ENCODE data around the gene CLDN10.
"Not testable (repeated sequence)": the region's sequence is repeated elsewhere in the genome, so short reads cannot be mapped to it uniquely, and the experiment has no call there.

Gene CLDN10

DNA sequence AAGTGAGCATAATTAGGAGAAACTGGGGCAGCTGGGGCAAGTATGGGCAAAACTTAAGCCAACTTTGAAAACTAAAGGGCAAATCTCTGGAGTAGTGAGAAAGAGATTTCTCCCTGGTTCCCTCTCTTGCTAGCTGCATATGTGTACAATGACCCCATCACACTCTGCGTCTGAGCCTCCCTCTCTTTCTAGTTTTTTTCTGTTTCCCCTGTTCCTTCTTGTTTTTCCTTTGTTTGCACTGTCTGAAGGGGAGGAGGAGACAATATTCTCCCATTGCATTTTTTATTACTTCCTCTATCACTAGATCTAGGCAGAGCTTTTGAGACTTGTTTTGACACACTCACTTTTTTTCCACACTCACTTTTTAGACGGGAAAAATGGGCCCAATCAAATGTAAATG lies 11.2 kb upstream of the CLDN10 start:
- DNase-seq (ENCODE audit: low read depth in 3 of 3, low spot score in 1 of 3): no peak

DNA sequence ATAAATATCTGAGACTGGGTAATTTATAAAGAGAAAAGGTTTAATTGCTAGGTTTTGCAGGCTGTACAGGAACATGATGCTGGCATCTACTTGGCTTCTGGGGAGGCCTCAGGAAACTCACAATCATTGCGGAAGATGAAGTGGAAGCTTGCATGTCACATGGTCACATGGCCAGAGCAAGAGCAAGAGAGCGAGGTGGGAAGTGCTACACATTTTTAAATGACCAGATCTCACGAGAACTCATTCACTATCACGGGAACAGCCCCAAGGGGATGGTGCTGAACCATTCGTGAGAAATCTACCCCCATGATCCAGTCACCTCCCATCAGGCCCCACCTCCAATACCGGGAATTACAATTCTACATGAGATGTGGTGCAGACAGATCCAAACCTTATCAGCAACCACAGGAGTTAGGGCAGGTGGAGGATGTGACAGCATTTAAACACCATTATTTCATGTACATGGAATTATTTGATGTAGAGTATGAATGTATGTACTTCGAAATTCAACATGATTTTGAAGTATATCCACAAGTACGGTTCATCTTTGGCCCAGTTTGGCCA lies 10.5 kb upstream of the CLDN10 start:
- no peak for DNase-seq (ENCODE audit: low read depth in 3 of 3, low spot score in 1 of 3)

DNA sequence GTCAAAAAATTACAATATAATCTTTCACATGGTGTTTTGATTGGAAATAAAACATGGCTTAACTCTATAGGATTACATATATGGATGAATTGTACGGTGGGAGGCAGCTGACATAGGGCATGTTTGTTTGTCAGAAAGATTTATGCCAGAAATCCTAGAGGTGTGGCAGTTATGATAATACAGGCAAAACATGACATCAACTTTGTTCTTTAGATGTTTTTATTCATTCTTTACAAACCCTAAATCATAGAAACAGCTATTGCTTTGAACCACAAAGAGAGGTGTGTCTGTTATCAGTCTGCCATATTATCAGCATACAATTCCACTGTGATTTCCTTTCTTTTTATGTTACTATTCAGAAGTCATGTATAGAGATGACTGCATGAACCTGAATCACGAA lies 8.2 kb upstream of the CLDN10 start:
- no peak for DNase-seq (ENCODE audit: low read depth in 3 of 3, low spot score in 1 of 3)

DNA sequence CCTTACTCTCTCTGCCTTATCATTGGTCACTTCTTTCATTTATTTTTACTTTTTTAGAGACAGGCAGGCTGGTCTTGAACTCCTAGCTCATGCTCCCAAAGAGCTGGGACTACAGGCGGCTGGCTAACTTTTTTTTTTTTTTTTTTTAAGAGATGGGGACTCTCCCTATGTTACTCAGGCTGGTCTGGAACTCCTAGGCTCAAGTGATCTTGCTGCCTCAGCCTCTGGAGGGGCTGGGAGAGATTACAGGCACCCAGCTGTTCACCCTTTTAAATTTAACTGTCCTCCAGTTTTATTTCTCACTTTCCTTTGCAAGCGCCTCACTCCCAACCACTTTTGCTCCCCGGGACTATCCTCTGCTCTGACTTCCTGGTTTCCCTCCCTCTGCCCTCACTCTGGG lies 5.6 kb upstream of the CLDN10 start:
- DNase-seq (ENCODE audit: low read depth in 3 of 3, low spot score in 1 of 3): no peak

DNA sequence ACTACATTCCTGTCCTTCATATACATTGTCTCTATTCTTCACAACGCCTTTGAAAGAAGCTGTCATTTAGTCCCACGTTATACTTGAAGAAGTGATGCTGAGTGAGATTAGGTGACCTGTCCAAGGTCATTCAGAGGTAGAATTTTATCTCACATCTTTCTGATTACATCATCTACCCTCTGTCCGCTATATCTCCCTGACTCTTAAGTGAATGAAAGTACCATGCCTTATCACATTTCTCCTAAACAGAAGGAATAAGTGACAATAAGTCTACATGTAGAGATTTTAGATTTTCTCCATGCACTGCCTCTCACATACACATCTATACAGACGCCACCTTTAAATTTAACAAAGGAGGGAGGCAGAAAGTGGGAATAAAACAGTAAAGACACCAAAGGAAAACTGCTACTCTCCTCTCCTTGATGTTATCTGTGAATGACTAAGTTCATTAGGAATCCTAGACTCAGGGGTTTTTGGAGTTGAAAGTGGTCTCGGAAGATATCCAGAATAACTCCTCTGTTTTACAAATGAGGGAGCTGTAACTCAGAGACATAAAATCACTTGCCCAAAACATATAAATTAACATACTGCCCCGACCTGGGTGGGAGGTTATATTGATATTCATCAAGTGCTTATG lies 4.9 kb upstream of the CLDN10 start:
- no peak for DNase-seq (ENCODE audit: low read depth in 3 of 3, low spot score in 1 of 3)

DNA sequence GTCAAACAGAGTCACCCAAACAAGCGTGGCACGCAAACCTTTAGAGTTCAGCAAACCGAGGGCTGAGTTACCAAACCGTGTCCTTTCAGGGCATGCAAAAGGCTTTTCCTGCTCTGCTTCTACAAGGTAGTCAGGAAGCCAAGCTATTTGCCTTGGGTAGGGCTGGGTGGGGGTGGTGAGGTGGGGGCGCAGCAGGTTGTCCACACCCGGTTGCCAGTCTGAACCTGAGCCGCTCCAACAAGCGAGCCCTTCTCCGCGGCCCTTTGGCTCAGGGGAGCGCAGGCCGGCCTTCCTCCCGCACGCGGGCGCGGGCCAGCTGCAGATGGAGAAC lies 347 bp upstream of the CLDN10 start:
- no peak for DNase-seq (ENCODE audit: low read depth in 3 of 3, low spot score in 1 of 3)

DNA sequence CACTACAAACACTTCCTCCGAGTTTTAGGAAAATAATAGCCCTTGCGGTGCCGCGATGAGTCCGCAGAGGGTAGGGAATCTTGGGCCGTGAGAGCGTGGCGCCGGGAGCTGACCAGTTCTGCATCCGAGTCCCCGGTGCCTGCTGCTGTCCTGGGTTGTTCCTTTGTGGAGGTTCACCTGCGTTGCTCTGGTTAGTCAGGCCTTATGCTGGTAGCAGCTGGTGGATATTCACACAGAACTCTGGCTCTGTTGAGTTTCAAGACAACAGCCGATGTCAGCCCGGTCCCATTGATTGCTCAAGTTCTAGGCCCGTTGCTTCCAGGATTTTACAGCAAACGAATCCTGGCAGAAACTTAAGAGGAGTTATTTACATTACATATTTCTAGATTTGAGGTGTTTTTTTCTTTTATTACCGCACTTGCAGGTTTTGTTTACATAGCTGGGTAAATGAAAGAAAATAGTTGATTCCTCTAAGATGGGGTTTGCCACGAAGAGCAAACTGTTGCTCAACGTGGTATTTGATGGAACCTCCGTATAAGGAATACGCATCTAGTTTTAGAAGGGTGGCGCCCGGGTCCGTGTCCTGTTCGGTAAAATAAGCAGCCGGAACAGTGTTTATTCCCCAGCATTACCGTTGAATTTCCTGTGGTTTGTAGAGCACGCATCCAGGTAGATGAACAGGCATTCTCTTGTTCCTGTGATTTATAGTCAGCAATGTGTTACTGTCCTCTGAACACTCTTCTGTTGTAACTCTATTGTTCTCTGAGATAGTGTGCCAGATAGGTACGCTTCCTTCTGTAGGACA lies 1.3 kb downstream of the CLDN10 start:
- DNase-seq (ENCODE audit: low read depth in 3 of 3, low spot score in 1 of 3): no peak

DNA sequence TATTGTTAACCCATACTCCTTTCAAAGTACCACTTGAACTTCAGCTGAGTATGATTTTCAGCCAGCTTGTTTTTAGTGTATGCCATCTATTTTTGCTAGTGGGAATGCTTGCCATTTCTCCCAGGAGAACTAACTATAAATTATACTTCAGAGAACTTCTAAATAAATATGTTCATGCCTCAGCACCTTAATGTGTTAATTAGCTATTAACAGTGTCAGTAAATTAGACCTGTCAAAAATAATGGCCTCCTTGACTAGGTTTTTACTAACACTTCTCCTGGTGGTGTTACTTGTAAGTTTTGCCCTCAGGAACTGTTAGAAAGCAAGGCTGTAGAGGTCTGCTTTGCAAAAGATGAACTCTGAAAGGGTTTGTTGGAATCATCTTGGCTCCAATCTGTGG lies 4.5 kb downstream of the CLDN10 start:
- no peak for DNase-seq (ENCODE audit: low read depth in 3 of 3, low spot score in 1 of 3)

DNA sequence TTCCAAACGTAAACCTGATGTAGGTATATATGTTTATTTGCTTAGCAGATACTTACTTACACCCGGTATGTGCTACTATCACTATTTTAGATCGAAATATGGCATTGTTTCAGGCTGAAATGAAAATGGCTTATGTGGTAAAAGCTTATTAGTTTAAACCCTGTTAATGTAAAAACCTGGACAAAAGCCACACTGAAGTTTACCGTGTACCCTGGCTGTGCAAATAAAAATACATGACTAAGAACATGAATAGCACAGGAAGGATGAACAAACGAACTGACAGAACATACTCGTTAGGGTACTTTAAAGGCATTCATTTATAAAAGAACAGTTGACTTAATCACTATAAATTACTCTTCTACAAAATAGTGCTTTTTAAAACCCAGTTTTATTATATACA lies 6.6 kb downstream of the CLDN10 start:
- no peak for DNase-seq (ENCODE audit: low read depth in 3 of 3, low spot score in 1 of 3)

DNA sequence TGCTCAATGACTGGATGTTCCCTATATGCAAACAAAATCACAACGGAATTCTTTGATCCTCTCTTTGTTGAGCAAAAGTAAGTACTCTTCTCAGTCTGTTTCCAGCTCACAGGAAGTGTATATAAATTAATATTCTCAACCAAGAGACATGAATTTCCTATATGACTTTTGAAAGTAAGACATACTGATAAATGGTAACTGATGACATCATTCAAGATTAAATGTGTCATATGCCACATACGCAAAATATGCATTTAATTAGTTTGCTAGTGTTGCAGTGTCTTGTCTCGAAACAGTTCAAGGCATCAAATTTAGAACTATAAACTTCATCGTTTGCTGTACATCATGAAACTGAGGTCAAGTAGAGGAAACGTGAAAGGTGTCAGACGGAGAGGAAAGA lies 7.9 kb downstream of the CLDN10 start:
- no peak for DNase-seq (ENCODE audit: low read depth in 3 of 3, low spot score in 1 of 3)

DNA sequence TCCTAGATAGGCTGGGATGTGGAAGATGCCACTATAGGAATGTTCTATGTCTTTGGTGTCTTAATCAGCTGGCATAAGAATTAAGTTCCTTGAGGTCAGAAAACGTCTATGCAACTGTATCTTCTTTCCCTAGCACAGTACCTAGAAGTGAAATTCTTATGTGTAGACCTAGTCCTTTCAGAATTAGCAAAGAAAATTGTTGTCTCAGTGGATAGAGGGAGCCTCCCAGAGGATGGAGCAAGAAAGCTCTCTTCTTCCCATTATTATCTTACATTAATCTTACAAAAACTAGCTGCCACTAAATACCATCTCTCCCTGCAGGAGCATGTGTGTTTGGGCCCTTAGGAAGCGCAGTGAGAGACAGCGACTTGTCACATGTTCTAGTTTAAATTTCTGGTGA lies 11.6 kb downstream of the CLDN10 start:
- DNase-seq (ENCODE audit: low read depth in 3 of 3, low spot score in 1 of 3): no peak

DNA sequence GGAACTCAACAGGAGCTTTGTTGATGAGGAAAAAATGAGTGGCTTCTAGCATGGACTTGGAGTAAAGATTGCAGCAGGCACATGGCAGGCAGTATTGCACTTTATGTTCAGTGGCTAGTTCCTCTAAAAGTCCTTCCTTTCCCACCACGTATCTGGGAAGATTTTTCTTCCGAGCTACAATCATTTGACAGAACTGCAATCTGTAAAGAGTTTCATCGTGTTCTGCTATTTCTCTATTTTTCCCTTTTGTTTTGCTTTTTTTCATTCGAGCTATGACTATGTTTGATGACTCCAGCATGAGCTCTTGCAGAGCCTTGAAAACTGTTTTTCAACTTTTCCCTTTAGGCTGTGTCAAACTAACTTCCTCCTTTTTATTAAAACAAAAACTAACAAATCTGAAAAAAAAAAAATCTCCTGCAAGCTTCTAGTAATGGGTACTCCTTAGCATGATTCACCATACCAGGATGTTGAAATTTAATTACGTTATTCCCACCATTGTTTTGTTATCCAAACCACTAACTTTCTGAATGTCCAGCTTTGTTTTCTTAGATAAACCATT lies 12.3 kb downstream of the CLDN10 start:
- DNase-seq (ENCODE audit: low read depth in 3 of 3, low spot score in 1 of 3): no peak

DNA sequence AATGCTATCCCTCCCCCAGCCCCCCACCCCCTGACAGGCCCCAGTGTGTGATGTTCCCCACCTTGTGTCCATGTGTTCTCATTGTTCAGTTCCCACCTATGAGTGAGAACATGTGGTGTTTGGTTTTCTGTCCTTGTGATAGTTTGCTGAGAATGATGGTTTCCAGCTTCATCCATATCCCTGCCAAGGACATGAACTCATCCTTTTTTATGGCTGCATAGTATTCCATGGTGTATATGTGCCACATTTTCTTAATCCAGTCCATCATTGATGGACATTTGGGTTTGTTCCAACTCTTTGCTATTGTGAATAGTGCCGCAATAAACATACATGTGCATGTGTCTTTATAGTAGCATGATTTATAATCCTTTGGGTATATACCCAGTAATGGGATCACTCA lies 13.2 kb downstream of the CLDN10 start:
- not testable (repeated sequence) for DNase-seq (ENCODE audit: low read depth in 3 of 3, low spot score in 1 of 3)

DNA sequence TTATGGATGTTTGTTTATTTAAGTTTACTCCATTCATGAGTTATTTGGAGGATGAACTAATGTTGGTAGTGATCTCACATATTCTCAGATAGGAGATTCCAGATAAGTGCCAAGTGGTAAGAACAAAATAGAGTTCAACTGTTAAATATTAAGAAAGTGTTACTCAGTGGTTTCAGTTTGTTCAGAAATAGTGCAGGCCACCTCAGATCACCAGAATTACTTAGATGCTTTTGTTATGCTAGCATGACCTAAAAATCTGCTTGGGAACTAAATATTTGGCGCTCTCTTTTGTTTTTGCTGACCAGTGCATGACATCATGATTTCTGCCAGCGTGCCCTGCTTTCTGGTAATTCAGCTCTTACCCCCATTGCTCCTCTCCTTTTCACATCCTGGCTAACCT lies 15.6 kb downstream of the CLDN10 start:
- DNase-seq (ENCODE audit: low read depth in 3 of 3, low spot score in 1 of 3): no peak

DNA sequence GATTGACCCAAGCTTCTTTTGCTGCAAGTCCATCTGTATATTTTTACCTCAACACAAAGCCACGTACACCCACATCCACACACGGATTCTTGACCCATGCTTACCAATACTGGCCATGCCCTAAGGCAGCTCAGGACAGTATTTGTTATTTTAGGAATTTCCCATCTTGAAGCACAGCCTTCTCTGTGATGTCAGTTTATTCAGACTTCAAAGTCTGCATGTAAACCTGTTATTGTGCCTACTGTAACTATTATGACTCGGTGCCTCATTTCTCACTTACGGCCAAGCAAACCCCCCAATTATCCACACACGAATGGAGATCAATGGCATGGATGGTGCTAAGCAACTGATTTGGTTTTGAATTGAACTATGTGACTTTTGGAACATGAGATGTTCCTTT lies 17.5 kb downstream of the CLDN10 start:
- no peak for DNase-seq (ENCODE audit: low read depth in 3 of 3, low spot score in 1 of 3)

DNA sequence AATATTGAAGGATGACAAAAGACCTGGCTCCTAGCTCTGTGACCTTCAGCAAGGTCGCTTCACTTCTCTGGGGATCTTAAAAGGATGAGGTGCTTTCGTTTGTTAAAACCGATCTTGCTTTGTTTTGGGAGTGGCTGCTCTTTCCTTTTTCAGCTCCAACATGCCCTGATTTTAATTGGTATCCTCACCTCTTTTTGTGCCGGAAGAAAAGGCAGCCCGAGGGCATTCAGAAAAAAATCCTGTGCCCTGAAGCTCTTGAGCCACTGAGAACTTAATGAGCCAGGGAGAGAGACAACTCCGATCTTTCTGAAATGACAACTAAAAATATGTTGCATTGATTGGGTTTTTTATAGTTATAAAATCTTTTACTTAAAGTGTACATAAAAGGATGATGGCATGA lies 19.4 kb downstream of the CLDN10 start:
- DNase-seq (ENCODE audit: low read depth in 3 of 3, low spot score in 1 of 3): no peak

DNA sequence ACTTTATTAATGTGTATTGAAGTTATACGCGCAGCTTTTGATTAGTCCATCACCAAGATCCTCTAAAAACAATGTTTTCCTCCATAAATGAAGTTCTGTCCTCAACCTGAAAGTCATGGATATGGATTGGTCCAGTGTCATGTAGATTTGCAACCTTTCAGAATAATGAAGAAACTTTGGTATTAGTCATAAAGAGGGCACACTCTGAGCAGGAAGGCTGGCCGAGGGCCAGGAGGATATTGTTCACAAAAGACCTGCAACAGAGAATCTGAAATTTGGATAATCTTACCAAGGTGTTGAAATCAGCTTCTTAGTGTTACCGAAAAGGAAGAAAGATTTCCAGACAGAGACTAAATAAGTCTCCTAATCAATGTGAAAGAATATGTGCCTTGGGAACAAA lies 20.7 kb downstream of the CLDN10 start:
- no peak for DNase-seq (ENCODE audit: low read depth in 3 of 3, low spot score in 1 of 3)

DNA sequence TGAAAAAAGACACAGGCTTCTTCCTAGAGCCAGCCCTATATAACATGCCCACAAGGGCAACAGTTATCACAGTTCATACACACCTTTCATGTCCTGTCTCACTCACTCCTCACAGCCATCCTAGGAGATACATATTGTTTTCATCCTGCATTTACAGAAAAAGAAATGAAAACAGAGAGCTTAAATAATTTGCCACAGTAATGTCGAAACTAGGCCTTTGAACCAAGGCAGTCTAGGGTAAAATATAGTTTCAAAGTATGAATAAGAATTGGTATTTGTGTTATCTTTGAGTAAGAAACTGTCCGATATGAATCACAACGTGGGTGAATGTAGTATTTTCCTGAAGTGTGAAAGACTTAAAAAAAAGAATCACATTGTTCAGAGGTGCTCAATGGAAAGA lies 26.8 kb downstream of the CLDN10 start:
- DNase-seq (ENCODE audit: low read depth in 3 of 3, low spot score in 1 of 3): no peak

DNA sequence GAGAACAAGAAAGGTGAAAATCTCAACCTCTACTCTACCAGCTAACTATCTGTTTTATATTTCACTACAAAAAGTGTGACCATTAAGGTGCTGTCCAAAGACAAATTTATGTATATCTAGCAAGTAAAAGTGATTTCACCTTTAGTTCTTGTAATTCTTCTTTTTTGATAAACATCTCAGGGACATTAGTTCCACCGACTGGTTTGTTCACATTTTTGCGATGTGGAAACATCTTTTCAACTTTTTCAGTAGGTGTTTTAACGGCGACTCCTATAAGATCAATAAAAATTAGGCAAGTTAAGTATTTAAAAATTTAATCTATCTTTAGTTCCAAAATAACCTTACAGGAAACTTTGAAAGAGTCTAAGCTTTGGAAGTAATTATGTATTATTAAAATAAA lies 33.3 kb downstream of the CLDN10 start:
- DNase-seq (ENCODE audit: low read depth in 3 of 3, low spot score in 1 of 3): no peak

DNA sequence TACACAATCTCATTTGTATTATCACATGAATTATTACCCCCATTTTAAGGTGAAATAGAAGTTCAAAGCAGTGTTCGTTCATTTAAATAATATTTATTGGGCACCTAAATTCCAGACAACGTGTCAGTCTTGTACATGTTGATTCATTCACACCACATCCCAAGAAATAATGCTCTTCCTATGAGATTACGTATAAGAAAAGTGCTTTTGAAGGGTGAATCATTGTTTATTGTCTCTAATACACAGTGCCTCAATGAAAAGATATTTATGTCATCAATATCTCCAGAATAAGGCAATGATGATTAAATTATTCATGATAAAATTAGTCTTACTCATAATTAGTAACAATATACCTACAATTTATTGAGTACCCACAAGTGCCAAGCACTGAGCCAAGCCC lies 35.6 kb downstream of the CLDN10 start:
- DNase-seq (ENCODE audit: low read depth in 3 of 3, low spot score in 1 of 3): no peak

DNA sequence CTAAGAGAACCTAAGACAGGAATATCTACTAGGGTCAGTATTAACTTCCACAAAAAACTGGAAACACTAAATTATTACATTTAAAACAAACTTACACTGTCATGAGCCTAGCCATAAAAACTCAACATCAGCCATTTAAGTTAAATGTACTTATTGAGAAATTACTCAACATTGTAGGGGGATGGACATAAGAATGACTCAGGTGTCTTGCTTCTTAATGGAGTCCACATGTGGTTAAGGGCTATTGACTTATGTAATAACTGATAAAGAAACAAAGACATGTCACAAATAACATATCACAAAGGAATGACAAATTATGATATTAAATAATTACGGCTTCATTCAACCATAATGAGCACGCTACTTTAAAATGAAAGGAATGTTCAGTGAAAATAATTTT lies 36.2 kb downstream of the CLDN10 start:
- DNase-seq (ENCODE audit: low read depth in 3 of 3, low spot score in 1 of 3): no peak

DNA sequence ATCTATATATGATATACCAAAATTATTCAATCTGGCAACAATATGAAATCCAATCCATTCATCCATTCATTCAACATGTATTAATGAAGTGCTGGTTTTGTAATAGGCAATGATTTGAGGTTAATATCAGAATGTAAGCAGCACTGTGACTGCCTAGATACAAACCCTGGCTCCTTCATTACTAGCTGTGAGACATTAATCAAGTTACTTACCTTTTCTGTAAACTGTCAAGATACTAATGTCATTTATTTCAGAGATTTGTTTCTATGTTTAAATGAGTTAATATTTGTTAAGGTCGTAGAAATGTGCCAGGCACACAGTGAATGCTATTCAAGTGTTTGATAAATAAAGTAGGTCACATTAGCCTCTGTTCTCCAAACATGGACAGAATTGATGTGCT lies 40.9 kb downstream of the CLDN10 start:
- DNase-seq (ENCODE audit: low read depth in 3 of 3, low spot score in 1 of 3): no peak

DNA sequence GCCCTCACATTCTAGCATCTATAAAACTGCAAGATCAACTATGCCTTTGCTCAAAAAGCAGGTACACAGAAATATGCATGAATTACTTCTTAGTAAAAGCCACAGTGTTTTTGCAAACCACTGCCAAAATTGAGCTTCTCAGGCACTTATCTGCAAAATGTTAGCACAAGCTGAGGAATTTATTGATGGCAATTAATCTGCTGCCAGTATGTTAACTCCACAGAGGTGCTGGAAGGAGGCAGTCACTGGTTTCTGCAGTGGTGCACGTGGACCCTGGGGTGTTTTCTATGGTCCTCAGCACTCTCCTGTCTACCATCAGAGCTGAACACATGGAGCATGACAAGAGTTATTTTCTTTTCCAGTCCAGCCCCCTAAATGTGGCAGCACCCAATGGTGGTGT lies 44.2 kb downstream of the CLDN10 start:
- no peak for DNase-seq (ENCODE audit: low read depth in 3 of 3, low spot score in 1 of 3)

Data from stimulated activated CD4-positive, alpha-beta T cell treated with anti-CD3 and anti-CD28 coated beads, TNF-alpha, amount 100 ng/mL, for 1 hour (primary cell).